ENCODE results near the gene LGI4.
A peak's percentile ranks its signal among the peaks of the same experiment; 100 is the strongest.

DNA sequence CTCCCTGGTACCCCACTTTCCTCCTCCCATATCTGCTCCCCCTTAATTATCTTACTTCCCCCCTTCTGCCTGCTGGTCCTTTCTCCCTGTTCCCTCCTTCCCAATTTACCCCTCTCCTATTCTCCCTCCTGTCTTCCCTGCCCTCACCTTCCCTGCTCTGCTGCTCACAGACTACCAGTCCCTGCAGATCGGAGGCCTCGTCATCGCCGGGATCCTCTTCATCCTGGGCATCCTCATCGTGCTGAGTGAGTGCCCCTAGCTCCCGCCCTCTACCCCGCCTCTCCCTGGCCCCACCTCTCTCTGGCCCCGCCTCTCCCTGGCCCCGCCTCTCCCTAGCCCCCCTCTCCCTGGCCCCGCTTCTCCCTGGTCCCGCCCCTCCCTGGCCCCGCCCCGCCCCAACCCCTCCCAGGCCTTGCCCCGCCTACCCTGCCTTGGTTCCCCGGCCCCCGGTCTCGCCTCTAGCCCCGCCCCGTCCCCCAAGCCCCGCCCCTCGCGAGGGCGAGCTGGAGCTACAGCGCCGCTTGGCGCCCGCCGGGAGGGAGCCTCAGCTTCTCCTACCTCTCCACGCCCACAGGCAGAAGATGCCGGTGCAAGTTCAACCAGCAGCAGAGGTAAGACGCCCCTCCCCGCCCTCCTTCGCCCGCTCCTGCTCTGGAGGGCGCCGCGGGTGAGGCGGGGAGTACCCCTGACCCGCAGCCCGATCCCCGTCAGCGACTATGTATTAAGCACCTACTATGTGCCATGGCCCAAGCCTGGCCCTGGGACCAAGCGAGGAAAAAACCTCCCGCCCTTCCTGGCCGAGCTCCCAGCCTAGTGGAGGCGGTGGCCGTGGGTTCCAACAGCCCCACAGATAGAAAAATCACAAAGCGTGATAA is 6.3 kb upstream of the LGI4 start:
- TF ChIP-seq, protein P1, sequence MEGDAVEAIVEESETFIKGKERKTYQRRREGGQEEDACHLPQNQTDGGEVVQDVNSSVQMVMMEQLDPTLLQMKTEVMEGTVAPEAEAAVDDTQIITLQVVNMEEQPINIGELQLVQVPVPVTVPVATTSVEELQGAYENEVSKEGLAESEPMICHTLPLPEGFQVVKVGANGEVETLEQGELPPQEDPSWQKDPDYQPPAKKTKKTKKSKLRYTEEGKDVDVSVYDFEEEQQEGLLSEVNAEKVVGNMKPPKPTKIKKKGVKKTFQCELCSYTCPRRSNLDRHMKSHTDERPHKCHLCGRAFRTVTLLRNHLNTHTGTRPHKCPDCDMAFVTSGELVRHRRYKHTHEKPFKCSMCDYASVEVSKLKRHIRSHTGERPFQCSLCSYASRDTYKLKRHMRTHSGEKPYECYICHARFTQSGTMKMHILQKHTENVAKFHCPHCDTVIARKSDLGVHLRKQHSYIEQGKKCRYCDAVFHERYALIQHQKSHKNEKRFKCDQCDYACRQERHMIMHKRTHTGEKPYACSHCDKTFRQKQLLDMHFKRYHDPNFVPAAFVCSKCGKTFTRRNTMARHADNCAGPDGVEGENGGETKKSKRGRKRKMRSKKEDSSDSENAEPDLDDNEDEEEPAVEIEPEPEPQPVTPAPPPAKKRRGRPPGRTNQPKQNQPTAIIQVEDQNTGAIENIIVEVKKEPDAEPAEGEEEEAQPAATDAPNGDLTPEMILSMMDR (IDR thresholded peaks at IDR 0.05): peak in 2 of 4 experiments; percentile 12 to 31
- peak; percentile 89 to 95 (median 92) for TF ChIP-seq POLR2AphosphoS5 (IDR thresholded peaks at IDR 0.05)

All from sigmoid colon (tissue), 4 donors.